Subcutaneous adipose tissue (tissue), 4 donors: ENCODE data around the gene CASQ2. TPM values are rescaled to one million over a fixed set of nuclear protein-coding genes. Genes with fewer than 3 reads are reported as not detected.

Experiments used
- total RNA-seq, 4 donors: library from RNA; depleted of rRNA; stranded (reverse); fragments of >200 nt; gene quantifications; one replicate each; pipeline ENCODE4 v1.1.0, GENCODE V29; 2016
- TF ChIP-seq, protein P1 (sequence below): fragments of 450-650 bp; IDR thresholded peaks from one replicate; pipeline ENCODE4 v1.5.1; 2016; ENCODE audit warnings: low read depth, mild to moderate bottlenecking, control low read depth, antibody characterized with exemption, moderate library complexity

Gene CASQ2
- total RNA-seq, 4 donors from 2014 or later: 2.4 to 22.2 (median 5.4) TPM

DNA sequence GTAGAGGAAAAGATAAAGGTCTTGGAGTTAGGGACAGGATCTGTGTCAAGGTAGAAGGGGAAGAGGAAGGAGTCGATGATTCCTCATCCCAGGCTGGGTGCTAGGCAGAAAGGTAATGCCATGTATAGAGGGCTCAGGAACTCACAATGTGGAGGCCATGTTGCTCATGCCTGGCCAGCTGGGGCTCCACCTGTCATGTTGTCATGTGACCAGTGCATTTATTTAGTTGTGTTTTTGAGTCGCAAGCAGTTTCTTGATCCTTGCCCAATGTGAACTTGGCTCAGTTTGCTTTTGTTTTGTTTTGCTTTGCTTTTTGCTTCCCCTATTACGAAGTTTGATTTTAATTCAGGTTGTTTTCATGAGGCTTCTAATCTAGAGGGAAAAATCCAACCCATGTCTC is 5.7 kb downstream of the CASQ2 start:
- TF ChIP-seq, protein P1, sequence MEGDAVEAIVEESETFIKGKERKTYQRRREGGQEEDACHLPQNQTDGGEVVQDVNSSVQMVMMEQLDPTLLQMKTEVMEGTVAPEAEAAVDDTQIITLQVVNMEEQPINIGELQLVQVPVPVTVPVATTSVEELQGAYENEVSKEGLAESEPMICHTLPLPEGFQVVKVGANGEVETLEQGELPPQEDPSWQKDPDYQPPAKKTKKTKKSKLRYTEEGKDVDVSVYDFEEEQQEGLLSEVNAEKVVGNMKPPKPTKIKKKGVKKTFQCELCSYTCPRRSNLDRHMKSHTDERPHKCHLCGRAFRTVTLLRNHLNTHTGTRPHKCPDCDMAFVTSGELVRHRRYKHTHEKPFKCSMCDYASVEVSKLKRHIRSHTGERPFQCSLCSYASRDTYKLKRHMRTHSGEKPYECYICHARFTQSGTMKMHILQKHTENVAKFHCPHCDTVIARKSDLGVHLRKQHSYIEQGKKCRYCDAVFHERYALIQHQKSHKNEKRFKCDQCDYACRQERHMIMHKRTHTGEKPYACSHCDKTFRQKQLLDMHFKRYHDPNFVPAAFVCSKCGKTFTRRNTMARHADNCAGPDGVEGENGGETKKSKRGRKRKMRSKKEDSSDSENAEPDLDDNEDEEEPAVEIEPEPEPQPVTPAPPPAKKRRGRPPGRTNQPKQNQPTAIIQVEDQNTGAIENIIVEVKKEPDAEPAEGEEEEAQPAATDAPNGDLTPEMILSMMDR: no peak

DNA sequence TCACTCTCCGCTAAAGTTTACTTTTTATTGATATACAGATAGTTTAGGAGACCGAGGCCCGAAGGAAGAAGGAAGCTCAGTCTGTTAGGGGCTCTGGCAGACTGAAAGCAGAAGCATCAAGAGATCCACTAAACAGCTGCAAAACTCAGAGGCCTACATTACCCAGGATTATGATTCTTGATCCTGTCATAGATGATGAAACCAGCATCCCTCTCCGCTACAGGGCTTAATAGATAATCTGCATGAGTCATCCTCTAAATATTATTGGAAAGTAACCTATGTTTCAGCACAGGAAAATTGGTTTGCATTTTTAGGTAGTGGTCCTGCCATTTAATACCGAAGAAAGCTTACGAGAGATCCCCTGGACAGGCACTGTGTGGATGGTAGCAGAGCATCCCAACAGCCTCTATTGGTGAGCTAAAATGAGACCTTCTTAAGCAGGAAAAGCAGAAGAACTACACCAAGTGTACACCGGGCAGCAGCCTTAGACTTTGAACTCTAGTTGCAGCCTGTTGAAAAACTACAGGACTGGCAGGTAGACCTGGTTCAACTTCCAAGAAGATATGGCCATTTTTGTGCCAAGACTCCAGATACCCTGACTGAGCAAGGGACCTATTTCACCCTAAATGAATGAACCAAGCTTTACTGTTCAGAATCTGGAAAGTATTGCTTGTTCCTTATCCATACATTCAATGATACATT is 6.8 kb downstream of the CASQ2 start:
- TF ChIP-seq, protein P1: no peak

DNA sequence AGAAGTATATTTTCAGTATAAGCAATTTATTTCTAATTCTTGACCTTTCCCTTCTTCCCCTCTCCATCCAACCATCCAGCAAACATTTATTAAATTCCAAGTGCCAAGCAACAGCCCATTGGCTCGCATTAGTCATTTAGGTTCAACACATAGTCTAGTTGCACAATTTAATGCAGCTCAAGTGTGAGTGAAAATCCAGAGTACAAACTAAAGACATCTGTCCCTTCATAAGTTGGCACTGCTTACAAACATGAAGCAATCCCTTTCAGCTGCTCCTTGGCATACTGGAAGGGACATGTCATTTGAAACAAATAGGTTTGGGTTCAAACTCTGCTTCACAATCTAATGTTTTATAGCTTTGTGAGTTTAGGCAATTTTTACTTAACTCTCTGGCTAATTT is 10.7 kb downstream of the CASQ2 start:
- TF ChIP-seq, protein P1: no peak

DNA sequence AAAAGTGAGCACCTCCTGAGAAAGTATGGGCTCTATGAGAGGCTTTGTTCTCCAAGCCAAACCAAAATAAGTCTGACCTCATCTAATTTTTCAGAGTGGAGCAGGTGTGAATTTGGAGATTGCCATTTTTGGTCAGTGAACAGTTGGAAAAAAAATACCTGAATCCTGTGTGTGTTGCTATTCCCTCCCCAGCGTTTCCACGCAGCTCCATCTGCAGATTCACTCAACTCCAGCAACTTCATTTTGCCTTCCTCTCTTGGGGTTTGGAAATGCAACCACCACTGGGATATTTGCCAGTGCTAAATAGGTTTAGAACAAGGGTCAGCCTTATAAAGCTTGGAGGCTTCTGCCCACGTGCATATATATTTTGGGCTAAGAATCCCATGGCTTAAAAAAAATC is 11.2 kb downstream of the CASQ2 start:
- TF ChIP-seq, protein P1: no peak

DNA sequence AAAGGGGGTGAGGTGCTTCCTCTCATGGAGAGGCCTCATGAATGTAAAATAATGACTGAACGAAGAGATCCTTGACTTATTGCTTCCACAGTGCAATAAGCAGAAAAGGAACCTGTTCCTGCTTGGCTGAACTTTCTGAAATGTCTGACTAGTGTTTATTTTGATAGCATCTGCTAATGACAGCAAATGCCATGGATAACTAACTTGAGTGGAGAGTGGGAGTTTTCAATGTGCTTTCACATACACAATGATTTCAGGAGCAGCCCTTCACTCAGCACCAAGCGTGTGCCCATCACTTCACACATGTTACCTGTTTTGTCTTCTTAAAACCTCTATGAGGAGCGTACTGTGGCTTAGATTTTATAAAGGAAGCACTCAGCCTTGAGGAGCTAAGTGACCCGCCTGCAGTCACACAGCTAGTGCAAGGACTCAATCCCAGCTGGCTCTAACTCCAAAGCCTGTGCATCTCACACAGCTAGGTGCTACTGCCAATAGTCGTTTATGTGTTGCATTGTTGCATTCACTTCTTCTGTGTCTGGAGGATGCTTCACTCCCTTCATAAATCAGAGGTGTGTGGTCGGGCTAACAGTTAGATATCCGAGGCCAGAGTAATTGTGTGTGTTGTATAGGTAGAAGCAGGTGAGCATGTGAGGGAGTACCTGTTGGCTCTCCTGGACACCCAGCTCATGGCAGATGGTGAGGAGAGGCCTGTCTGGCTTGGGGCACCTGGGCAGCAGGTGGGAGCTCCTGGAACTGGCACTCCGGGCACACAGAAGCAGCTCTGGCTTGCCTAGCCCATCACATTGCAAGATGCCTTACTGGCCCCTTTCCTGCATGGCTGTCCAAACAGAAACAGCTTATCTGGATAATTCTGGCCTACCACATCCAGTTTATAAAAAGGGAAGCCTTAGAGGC is 12.8 kb downstream of the CASQ2 start:
- TF ChIP-seq, protein P1: no peak

DNA sequence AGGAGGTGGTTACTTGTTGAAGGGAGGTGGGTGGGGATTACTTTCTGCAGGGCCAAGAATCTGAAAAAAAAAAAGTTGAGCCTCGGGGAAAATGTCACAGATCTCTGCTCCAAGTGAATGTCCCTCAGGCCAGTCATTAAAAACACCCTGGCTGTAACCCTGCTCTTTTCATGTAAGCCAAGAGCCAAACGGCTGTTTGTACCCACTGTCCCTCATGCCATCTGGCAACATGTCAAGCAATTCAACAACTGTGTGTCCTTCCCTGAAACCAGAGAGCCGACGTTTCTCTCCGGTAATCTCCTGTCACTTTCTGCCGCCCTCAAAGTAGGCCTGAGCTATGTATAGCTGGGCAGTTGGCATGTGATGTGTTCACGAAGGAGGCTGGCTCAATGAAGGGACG is 14.7 kb downstream of the CASQ2 start:
- TF ChIP-seq, protein P1: no peak

DNA sequence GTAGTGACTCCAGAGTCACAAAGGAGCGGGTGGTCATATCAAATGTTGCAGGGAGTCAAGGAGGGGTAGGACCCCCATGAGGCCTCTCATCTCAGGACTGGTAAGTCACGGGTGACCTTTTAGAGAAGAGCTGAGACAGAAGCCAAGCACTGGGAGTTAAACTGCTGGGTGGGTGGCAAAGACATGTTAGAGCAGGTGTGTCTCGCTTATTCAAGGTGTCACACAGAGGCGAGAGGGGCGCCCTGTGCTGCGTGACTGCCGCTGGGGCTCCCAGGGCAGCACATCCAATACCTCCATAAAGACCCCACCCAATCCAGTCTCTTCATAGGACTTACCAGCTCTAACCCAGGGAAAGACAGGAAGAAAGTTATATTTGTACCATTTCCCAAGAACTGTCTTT is 15.2 kb downstream of the CASQ2 start:
- TF ChIP-seq, protein P1: no peak
